ENCODE data around the gene MLF1.

- TF ChIP-seq CTCF (IDR thresholded peaks at IDR 0.05) (no peak), ZNF512 (CRISPR knock-in tag; IDR thresholded peaks at IDR 0.05; ENCODE audit: borderline replicate concordance) (no peak), IRF2 (CRISPR knock-in tag; IDR thresholded peaks at IDR 0.05; ENCODE audit: borderline replicate concordance, low read depth) (no peak), ELF4 (CRISPR knock-in tag; IDR thresholded peaks at IDR 0.05; ENCODE audit: low read depth) (no peak), ARID4B (CRISPR knock-in tag; IDR thresholded peaks at IDR 0.05; ENCODE audit: borderline replicate concordance) (no peak), CREM (CRISPR knock-in tag; IDR thresholded peaks at IDR 0.05) (no peak), MAX (CRISPR knock-in tag; IDR thresholded peaks at IDR 0.05) (no peak), ESRRA (CRISPR knock-in tag; IDR thresholded peaks at IDR 0.05; ENCODE audit: borderline replicate concordance) (no peak), NFE2L1 (CRISPR knock-in tag; IDR thresholded peaks at IDR 0.05) (no peak), CREB1 (CRISPR knock-in tag; IDR thresholded peaks at IDR 0.05) (no peak)
Observed at GRCh38 chr3:158640646-158641045, 69.7 kb downstream of the MLF1 start.

Measured in WTC11 (cell line).